Naive B cell (primary cell): ENCODE data around the gene FBXO2. TPM values are rescaled to one million over a fixed set of nuclear protein-coding genes. Genes with fewer than 3 reads are reported as not detected.

Experiments used
- ATAC-seq, 2 donors: fragments of 150-1000 bp; cut with Tn5 transposase; 2 replicates each; pipeline ENCODE4 v1.10.0; 2021; ENCODE audit warnings: low read depth in 2 of 2, mild to moderate bottlenecking in 2 of 2, moderate library complexity in 2 of 2
- DNase-seq: peaks from one replicate; pipeline ENCODE4 v3.0.0; 2022
- H3K27ac Mint-ChIP-seq, 6 donors: one replicate each; pipeline ENCODE4 v1.8.0; 2020 to 2022; ENCODE audit warnings: mild to moderate bottlenecking in 6 of 6, mixed read lengths in 6 of 6, moderate library complexity in 5 of 6, inconsistent platforms in 2 of 6
- H3K27me3 Mint-ChIP-seq, 3 donors: one replicate each; pipeline ENCODE4 v1.8.0; 2021 to 2022; ENCODE audit warnings: mixed read lengths in 3 of 3, mild to moderate bottlenecking in 1 of 3
- H3K36me3 Mint-ChIP-seq, 2 donors: one replicate each; pipeline ENCODE4 v1.8.0; 2020 to 2022; ENCODE audit warnings: mixed read lengths in 2 of 2, inconsistent platforms in 1 of 2, mild to moderate bottlenecking in 1 of 2
- H3K4me1 Mint-ChIP-seq, 3 donors: one replicate each; pipeline ENCODE4 v1.8.0; 2020 to 2022; ENCODE audit warnings: mixed read lengths in 3 of 3, inconsistent platforms in 1 of 3, mild to moderate bottlenecking in 1 of 3, moderate library complexity in 1 of 3
- H3K4me3 Mint-ChIP-seq, 8 donors: one replicate each; pipeline ENCODE4 v1.8.0; 2020 to 2022; ENCODE audit warnings: mild to moderate bottlenecking in 8 of 8, mixed read lengths in 8 of 8, moderate library complexity in 8 of 8, inconsistent platforms in 2 of 8
- H3K9me3 Mint-ChIP-seq, 7 donors: one replicate each; pipeline ENCODE4 v1.8.0; 2020 to 2022; ENCODE audit warnings: mixed read lengths in 7 of 7, mild to moderate bottlenecking in 5 of 7, inconsistent platforms in 2 of 7, moderate library complexity in 1 of 7
- polyA plus RNA-seq, 6 donors: library from polyadenylated mRNA; unstranded; fragments of 300-500 nt; fragmentation: Illumina TruSeq; gene quantifications; one replicate each; pipeline ENCODE4 v1.2.3, GENCODE V29; 2021; ENCODE audit warnings: low read depth in 6 of 6

The FBXO2 gene
- polyA plus RNA-seq, 6 donors from 2014 or later = 5.8 to 10.0 (median 6.6) TPM

DNA sequence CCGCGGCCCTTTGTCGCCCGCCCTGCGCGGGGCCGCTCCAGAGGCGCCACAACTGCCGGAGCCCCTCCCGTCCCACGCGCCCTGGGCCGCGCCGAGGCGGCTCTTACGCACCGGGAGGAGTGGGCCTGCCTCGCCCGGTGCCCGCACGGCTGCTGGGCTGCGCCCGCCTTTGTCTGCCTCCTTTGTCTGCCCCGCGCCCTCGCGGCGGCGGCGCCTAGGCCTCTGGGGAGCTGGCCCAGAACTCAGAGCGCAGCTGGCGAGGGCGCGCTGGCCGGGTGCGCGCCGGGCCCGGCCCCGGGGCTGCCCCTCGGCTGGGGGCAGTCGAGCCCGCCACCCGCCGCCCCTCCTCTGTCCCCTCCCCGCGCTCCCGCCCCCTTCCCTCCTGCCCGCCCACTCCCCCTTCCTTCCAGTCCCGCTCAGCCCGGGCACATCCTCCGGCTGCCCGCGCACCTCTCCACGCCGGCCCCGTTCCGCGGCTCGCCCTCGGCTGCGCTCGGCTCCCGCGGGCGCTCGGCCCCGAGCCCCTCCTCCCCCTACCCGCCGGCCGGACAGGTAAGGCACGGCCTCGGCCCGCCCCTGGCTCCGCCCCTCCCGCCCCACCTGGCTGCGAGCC is 37.2 kb upstream of the FBXO2 start, which contains the start of gene DRAXIN:
Gene DRAXIN, plus strand, starts transcription at position 409 of the 613 bp plus-strand sequence. CDS start 14,549 bp downstream, outside the sequence.
- H3K27me3 Mint-ChIP-seq = peaks cover 28 to 53% (median 50%) of the 10 kb centered on the region in 3 donors
- H3K36me3 Mint-ChIP-seq = no peaks in the 10 kb centered on the region
- H3K27ac Mint-ChIP-seq = peak within 1 kb of the TSS in 2 of 6 donors; percentile 33 to 70

DNA sequence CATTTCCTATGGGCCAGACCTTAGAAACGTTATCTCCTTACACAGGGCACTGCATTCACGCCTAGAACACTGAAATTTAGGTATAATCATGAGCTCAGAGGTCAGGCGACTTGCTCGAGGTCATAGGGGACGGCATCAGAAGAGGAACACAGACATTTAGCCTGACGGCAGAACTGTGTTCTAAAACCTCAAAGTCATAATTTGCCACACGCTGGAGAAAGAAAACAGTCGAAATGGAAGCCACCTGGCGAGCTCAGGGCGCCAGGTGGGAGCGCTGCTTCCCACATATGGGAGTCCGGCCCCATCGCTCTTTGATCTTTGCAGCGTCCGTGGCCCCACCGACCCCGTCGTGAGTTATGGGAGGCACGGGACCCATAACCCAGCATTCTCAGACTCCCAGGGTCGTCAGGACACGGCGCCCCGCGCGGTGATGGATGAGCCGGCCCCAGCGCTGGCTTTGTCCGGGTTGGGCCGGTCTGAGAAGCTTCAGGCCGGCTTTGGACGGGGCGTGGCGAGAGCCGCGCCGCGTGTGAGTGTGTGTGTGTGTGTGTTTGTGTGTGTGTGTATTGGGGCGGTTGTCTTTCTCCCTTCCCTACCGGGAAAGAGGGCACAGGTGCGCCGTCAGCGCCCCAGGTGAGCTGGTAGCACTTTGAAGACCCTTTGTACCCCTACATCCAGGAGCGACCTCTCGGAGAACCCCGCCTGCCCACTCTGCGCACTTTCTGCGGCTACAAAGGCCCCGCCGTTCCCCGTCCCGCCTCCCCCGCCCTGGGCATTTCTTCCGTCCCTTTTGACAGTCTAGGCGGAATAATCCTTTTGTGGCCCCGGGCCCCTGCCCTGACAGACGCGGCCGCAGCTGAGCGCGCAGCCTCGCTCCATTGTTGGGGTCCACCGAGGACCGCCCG is 36.4 kb upstream of the FBXO2 start:
- Mint-ChIP-seq H3K27ac (peak overlapping the region in 2 of 6 donors; percentile 33 to 56), H3K9me3 (no peaks in the 10 kb centered on the region)
- ATAC-seq = peak; percentile 38 to 56

More for the DNA sequence above, 37.2 kb upstream of the FBXO2 start, which contains the start of gene DRAXIN:
- Mint-ChIP-seq H3K9me3 (no peaks in the 10 kb centered on the region), H3K4me3 (peak within 1 kb of the TSS; percentile 69 to 92 (median 83)), H3K4me1 (peaks cover 21 to 28% (median 21%) of the 10 kb centered on the region in 3 donors)
- no peak for DNase-seq
- peak; percentile 42 to 53 for ATAC-seq

DNA sequence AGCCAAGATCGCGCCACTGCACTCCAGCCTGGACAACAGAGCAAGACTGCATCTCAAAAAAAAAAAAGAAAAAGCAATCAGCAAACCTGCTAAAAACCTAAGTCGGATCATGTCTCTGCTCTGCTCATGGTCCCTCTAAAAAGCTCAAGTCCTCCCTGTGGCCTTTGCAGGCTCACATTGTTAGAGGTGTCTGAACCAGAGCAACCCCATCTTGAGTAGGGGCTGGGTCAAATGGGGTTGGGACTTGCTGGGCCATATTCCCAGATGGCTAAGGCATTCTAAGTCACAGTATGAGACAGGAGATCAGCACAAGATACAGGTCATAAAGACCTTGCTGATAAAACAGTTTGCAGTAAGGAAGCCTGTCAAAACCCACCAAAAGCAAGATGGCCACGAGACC is 34.3 kb upstream of the FBXO2 start:
- Mint-ChIP-seq H3K27ac (no peak overlapping the region), H3K27me3 (peaks cover 24 to 44% (median 42%) of the 10 kb centered on the region in 3 donors), H3K4me1 (peaks cover 24 to 36% (median 27%) of the 10 kb centered on the region in 3 donors), H3K9me3 (no peaks in the 10 kb centered on the region), H3K36me3 (no peaks in the 10 kb centered on the region), H3K4me3 (no peak overlapping the region)
- ATAC-seq (no peak), DNase-seq (no peak)

More for the DNA sequence above, 36.4 kb upstream of the FBXO2 start:
- Mint-ChIP-seq H3K36me3 (no peaks in the 10 kb centered on the region), H3K4me1 (peaks cover 21 to 28% (median 21%) of the 10 kb centered on the region in 3 donors), H3K27me3 (peaks cover 28 to 53% (median 50%) of the 10 kb centered on the region in 3 donors), H3K4me3 (peak overlapping the region; percentile 57 to 92 (median 78))
- DNase-seq = no peak

DNA sequence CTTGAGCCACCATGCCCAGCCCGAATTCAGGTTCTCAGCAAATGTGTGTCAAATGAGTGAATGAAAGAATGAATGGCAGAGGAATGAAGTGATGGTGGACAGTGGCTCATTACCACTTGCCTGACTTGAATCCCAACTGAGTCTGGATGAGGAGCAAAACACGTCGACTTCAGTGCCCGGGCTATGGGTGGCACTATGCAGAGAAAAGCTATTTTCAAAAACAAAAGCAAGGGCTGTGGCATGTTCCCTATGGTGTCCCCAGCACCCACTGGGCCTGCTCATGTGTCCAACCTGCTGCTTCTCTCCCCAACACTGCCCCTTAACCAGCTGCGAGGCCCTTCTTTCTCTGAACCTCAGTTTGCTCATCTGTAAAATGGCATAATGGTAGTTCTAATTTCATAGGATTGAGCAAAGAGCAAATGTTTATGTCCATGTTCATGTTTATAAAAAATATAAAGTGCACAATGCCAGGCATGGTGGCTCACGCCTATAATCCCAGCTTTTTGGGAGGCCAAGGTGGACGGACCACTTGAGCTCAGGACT is 31.1 kb upstream of the FBXO2 start:
- Mint-ChIP-seq H3K4me1 (peaks cover 10 to 26% (median 17%) of the 10 kb centered on the region in 3 donors), H3K36me3 (no peaks in the 10 kb centered on the region), H3K4me3 (peak overlapping the region in 1 of 8 donors; percentile 1), H3K9me3 (no peaks in the 10 kb centered on the region), H3K27me3 (peaks cover 7 to 19% (median 17%) of the 10 kb centered on the region in 3 donors), H3K27ac (no peak overlapping the region)
- DNase-seq (no peak), ATAC-seq (no peak)

DNA sequence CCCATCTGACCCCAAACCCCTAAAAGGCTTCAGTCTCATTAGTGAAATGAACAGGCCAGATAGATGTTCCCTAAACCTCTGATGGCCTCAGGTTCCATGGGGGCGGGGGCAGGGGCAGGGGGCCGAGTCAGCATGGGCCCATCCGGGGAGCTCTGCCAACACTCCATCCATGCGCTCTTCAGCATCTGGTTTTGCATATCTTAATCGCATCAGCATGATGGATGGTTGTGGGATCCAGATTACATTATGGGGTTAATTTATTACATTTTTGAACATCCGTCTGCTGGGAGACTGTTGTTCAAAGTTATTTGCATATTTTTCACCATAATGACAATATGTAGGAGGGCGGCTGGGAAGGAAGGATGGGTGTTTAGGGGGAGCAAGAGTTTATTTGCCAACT is 29.8 kb upstream of the FBXO2 start:
- Mint-ChIP-seq H3K9me3 (no peaks in the 10 kb centered on the region), H3K27ac (peak overlapping the region in 1 of 6 donors; percentile 66), H3K4me3 (peak overlapping the region in 1 of 8 donors; percentile 74), H3K4me1 (peaks cover 9 to 23% (median 22%) of the 10 kb centered on the region in 3 donors), H3K27me3 (peaks cover 0 to 8% (median 7%) of the 10 kb centered on the region in 3 donors), H3K36me3 (no peaks in the 10 kb centered on the region)
- DNase-seq (no peak), ATAC-seq (no peak)

DNA sequence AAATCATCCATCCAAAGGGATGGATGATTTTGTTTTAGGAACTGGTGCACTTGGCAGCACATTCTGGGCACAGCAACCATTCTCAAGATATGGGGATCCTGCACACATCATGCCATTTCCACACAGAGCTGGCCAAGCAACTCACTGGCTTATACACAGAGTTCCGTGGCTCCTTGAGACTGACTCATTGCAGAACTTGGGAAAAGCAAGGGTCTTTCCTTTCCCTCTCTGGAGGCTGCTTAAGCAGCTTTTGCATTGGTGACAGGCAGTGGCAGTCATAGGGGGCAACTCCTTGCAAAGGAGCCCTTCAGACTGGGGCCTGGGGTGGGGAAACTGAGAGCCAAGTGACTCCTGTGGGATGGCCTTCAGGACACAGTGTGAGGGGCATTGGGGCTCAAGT is 28.6 kb upstream of the FBXO2 start:
- Mint-ChIP-seq H3K4me3 (peak overlapping the region in 3 of 8 donors; percentile 22 to 54 (median 33)), H3K4me1 (peaks cover 9 to 32% (median 27%) of the 10 kb centered on the region in 3 donors), H3K9me3 (no peaks in the 10 kb centered on the region), H3K36me3 (no peaks in the 10 kb centered on the region), H3K27me3 (peaks cover 0 to 3% (median 0%) of the 10 kb centered on the region in 3 donors), H3K27ac (no peak overlapping the region)
- ATAC-seq = no peak
- DNase-seq = no peak

DNA sequence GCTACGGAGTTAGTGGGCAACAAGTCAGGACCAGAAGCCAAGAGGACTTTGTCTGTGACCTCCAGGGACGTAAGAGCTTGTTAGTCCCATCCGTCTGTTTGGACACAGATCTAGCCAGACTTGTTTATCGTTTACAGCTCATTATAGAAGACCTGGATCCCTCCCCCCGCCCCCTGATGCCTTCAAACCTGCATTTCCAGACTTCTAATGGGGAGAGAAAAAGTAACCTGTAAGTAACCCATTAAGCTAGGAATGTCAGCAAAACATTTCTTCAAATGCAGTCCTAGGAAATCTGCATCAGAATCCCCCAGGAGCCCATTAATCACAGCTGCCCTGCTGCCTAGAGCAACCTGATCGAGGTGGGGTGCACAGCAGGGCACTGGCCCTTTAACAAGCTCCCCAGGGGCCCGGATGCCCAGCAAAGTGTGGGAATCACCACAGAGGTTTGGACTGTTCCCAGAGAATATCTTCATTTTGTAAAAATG is 28.1 kb upstream of the FBXO2 start:
- ATAC-seq (no peak), DNase-seq (no peak)
- peaks cover 9 to 33% (median 27%) of the 10 kb centered on the region in 3 donors for H3K4me1 Mint-ChIP-seq
- peak overlapping the region in 7 of 8 donors; percentile 63 to 98 (median 93) for H3K4me3 Mint-ChIP-seq
- H3K9me3 Mint-ChIP-seq = no peaks in the 10 kb centered on the region
- no peaks in the 10 kb centered on the region for H3K36me3 Mint-ChIP-seq
- no peaks in the 10 kb centered on the region for H3K27me3 Mint-ChIP-seq
- H3K27ac Mint-ChIP-seq = peak overlapping the region in 1 of 6 donors; percentile 70

DNA sequence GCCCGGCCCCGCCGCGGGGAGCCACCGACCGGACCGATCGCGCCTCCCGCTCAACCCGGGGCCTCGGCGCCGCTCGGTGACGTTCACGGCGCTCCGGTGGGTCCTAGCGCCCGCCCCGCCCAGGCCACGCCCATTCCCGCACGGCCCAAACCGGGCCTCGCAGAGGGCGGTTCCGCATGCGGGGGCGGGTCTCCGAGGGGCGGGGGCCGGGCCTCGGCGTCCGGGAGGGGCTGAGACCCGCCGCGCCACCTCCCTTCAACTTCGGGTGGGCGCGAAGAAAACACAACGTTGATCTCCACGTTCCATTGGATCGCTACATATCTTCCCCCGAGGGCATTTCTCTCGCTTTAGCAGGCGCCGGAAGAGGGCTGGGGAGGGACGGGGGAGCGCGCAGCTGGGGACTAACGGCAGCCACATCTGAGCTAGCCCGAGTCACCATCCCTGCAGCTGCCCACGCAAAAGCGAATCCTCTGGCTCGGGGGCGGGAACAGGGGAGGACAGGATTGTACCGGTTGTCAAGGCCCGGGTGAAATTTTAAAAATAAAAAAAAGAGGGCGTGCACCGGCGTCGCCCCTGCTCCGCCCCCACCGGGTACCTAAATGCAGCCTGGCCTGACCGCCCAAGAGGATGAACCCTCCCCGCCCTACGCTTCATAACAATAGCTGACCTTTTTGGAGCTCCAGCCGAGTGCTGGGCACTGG is 27.0 kb upstream of the FBXO2 start, which contains the start of gene MAD2L2:
Gene MAD2L2, minus strand, starts transcription at position 78 of the 701 bp plus-strand sequence. CDS start 547 bp downstream, outside the sequence.
- no peaks in the 10 kb centered on the region for H3K9me3 Mint-ChIP-seq
- H3K4me1 Mint-ChIP-seq = peaks cover 9 to 33% (median 27%) of the 10 kb centered on the region in 3 donors
- DNase-seq = peak; percentile 90
- peak within 1 kb of the TSS; percentile 79 to 96 (median 86) for H3K27ac Mint-ChIP-seq
- peak within 1 kb of the TSS; percentile 90 to 98 (median 96) for H3K4me3 Mint-ChIP-seq
- H3K36me3 Mint-ChIP-seq = no peaks in the 10 kb centered on the region
- no peaks in the 10 kb centered on the region for H3K27me3 Mint-ChIP-seq
- ATAC-seq = peak; percentile 90 to 94

DNA sequence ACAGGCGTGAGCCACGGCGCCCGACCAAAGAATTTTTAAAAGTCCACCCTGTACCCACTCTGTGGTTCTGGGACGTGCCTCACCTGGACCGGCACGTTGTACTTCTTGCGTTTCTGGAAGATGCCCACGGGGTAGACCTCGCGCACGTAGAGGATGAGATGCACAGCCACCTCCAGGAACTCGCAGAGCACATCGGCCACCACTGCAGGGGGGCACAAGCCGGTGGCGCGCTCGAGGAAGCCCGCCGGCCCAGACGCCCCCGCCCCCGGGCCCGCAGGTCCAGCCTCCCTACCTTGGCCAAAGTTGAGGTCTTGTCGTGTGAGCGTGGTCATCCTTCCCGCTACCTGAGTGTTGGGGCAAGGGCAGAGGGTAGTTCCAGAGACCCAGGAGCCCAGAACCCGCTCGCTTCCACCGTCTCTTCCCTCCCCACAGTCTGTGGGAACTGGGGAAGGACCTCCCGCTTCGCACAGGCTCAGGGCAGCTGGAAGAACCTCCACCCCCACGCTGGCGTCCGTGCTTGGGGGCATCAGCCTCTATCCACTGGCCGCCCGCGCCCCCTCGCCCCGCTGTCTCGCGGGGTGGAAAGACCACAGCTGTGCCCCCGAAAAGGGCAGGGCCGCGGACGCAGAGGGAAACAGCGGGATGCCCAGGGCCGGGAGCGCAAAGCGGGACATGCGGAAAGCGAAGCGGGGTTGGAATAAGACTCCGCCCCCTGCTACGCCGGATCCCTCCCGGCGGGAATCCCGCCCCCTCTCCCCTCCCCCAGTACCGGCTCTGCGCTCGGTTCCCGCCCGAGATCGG is 26.2 kb upstream of the FBXO2 start:
- Mint-ChIP-seq H3K27ac (peak overlapping the region in 2 of 6 donors; percentile 47), H3K4me3 (peak overlapping the region; percentile 85 to 98 (median 92)), H3K27me3 (no peaks in the 10 kb centered on the region), H3K4me1 (peaks cover 13 to 33% (median 27%) of the 10 kb centered on the region in 3 donors), H3K9me3 (no peaks in the 10 kb centered on the region), H3K36me3 (no peaks in the 10 kb centered on the region)
- peak; percentile 6 to 9 for ATAC-seq
- DNase-seq = no peak

DNA sequence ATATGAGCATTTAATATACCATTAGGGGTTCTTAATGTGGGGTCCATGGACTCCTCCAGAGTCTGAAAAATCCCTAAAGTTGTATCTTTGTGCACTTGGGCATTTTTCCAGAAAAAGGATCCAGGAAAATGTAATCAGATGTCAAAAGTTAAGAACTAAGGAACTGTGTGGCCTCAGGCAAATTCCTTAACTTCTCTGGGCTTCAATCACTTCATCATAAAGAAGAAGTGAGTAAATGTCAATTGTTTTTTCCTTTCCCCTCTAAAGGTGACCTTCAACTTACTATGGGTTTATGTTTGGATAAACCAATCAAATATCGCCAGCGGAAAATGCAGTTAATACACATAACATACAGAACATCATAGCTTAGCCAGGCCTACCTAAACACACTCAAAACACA is 24.2 kb upstream of the FBXO2 start:
- DNase-seq = no peak

DNA sequence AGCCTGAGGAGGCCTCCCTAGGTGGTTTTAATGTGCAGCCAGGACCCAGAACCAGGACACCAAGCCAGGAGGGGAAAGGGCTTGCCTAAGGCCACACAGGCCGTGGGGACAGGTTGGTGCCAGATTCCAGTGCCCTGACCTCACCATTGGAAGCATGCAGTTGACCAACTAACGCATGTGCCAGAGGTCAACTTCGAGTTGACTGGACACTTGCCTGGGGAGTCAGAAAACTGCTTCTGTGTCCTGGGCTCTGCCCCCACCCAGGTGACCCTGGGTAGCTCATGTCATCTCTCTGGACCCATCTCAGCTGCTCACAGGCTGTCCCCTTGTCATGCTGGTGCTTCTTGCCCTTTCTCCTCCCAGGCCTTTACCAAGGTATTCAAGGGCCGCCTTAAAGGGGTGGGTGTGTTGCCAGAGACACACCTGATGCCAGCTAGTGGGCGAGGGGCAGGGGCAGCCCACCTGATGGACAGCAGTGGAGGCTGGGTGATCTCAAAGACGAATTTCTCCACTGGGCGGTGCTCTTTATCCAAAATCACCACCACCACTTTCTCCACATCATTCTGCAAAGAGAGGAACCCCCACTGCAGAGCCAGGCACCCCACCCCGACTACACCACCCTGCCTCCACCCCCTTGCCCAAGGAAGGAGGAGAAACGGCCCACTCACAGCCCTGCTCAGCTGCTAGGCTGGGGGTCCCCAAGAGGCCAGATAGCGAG is 22.3 kb upstream of the FBXO2 start:
- DNase-seq (no peak), ATAC-seq (no peak)
- no peak overlapping the region for H3K4me3 Mint-ChIP-seq
- no peak overlapping the region for H3K27ac Mint-ChIP-seq
- H3K9me3 Mint-ChIP-seq = no peaks in the 10 kb centered on the region
- no peaks in the 10 kb centered on the region for H3K27me3 Mint-ChIP-seq
- peaks cover 8 to 26% (median 14%) of the 10 kb centered on the region in 3 donors for H3K4me1 Mint-ChIP-seq
- H3K36me3 Mint-ChIP-seq = no peaks in the 10 kb centered on the region

More for the DNA sequence above, 24.2 kb upstream of the FBXO2 start:
- Mint-ChIP-seq H3K9me3 (no peaks in the 10 kb centered on the region), H3K36me3 (no peaks in the 10 kb centered on the region), H3K27ac (no peak overlapping the region), H3K4me3 (peak overlapping the region in 2 of 8 donors; percentile 16 to 66), H3K4me1 (peaks cover 10 to 26% (median 22%) of the 10 kb centered on the region in 3 donors), H3K27me3 (no peaks in the 10 kb centered on the region)
- ATAC-seq = no peak
